Measurements from ENCODE around the gene NRK. TPM values are rescaled to one million over a fixed set of nuclear protein-coding genes. Genes with fewer than 3 reads are reported as not detected.
"Not testable (repeated sequence)": the region's sequence is repeated elsewhere in the genome, so short reads cannot be mapped to it uniquely, and the experiment has no call there.

NRK gene
- total RNA-seq, 1 experiment from 2014 or later: not detected

GRCh38 chrX:105999294-105999693 is 177.0 kb downstream of the NRK start:
- H3K9me3 ChIP-seq: no peaks in the 10 kb centered on the region
- H3K4me3 ChIP-seq: no peak overlapping the region

GRCh38 chrX:106000203-106000602 is 177.9 kb downstream of the NRK start:
- Histone ChIP-seq H3K27me3 (no peaks in the 10 kb centered on the region), H3K4me3 (no peak overlapping the region), H3K9me3 (no peaks in the 10 kb centered on the region), H3K36me3 (no peaks in the 10 kb centered on the region)
- DNase-seq: no peak

More at GRCh38 chrX:105999294-105999693, 177.0 kb downstream of the NRK start:
- Histone ChIP-seq H3K36me3 (no peaks in the 10 kb centered on the region), H3K27me3 (no peaks in the 10 kb centered on the region)
- no peak for DNase-seq

GRCh38 chrX:106000609-106001008 is 178.3 kb downstream of the NRK start:
- H3K4me3 ChIP-seq, H3K27me3 ChIP-seq, H3K36me3 ChIP-seq, H3K9me3 ChIP-seq, DNase-seq: not testable (repeated sequence)

- Histone ChIP-seq H3K4me3 (no peak overlapping the region), H3K27me3 (no peaks in the 10 kb centered on the region), H3K9me3 (no peaks in the 10 kb centered on the region), H3K36me3 (no peaks in the 10 kb centered on the region)
- no peak for DNase-seq
Observed at GRCh38 chrX:106005684-106006083, 183.3 kb downstream of the NRK start.

- Histone ChIP-seq H3K36me3 (no peaks in the 10 kb centered on the region), H3K27me3 (no peaks in the 10 kb centered on the region)
- no peak for DNase-seq
Observed at GRCh38 chrX:106007815-106008214, 185.5 kb downstream of the NRK start.

More at GRCh38 chrX:106007815-106008214, 185.5 kb downstream of the NRK start:
- Histone ChIP-seq H3K4me3 (no peak overlapping the region), H3K9me3 (no peaks in the 10 kb centered on the region)

Other genes with a start within 250 kb of the NRK start
- not detected in 2 replicates for gene SERPINA7, start 216.2 kb downstream of the NRK start, total RNA-seq (2014; rRNA removed; shearing (Covaris generic); ENCODE audit: low replicate concordance)